ENCODE data around the gene KBTBD4.

KBTBD4 gene

DNA sequence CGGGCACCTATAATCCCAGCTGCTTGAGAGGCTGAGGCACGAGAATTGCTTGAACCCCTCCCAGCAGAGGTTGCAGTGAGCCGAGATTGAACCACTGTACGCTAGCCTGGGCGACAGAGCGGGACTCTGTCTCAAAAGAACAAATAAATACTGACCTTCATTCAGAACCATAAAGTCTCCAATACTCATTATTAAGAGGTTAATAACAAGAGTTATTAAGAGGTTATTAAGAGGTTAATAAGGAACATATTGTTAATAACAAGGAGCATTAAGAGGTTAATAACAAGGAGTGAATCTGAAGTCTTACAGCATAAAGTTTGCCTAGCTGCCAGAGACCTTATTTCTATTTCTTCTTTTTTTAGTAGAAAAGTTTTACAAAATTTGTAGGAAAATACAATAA is 33.5 kb downstream of the KBTBD4 start:
- TF ChIP-seq, protein P1, sequence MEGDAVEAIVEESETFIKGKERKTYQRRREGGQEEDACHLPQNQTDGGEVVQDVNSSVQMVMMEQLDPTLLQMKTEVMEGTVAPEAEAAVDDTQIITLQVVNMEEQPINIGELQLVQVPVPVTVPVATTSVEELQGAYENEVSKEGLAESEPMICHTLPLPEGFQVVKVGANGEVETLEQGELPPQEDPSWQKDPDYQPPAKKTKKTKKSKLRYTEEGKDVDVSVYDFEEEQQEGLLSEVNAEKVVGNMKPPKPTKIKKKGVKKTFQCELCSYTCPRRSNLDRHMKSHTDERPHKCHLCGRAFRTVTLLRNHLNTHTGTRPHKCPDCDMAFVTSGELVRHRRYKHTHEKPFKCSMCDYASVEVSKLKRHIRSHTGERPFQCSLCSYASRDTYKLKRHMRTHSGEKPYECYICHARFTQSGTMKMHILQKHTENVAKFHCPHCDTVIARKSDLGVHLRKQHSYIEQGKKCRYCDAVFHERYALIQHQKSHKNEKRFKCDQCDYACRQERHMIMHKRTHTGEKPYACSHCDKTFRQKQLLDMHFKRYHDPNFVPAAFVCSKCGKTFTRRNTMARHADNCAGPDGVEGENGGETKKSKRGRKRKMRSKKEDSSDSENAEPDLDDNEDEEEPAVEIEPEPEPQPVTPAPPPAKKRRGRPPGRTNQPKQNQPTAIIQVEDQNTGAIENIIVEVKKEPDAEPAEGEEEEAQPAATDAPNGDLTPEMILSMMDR (IDR thresholded peaks at IDR 0.05; ENCODE audit: low read depth, low read length) = no peak

DNA sequence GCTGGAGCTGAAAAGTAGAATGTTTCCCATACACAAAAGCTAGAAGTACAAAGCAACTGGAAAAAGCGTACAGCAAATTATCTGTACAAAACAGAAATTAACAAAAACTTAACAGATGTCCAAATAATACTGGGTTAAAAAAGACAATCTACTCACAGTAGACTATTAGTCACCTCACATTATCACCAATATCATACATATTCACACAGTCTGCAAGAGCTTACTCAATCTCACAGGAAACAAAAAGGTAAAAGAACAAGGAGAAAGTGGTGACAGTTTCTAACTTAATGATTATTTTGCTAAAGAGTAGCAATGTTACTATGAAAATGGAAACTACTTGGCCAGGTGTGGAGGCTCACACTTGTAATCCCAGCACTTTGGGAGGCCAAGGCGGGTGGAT is 37.7 kb downstream of the KBTBD4 start:
- TF ChIP-seq, protein P1 (IDR thresholded peaks at IDR 0.05; ENCODE audit: low read depth, low read length) = no peak
- H3K4me3 ChIP-seq (ENCODE audit: low read depth, low read length) = no peak overlapping the region

More for the DNA sequence above, 33.5 kb downstream of the KBTBD4 start:
- H3K4me3 ChIP-seq (ENCODE audit: low read depth, low read length) = no peak overlapping the region

DNA sequence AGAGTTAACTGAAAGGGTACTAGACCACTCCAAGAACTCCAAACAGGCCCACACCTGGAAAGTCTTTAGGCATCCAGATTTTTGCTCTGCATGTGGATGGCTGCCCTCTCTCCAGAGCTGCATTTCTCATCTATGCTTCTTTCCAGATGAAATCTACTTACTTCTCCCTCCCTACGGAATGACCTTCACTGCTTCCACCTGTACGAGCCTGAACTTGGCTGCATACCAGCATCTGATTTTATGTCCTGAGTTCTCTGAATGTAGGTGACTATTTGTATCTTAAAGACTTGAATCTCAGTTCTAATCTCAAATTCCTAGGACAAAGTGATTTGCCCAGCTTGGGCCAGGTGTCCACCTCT is 39.1 kb downstream of the KBTBD4 start:
- TF ChIP-seq, protein P1 (IDR thresholded peaks at IDR 0.05; ENCODE audit: low read depth, low read length) = no peak
- no peak overlapping the region for H3K4me3 ChIP-seq (ENCODE audit: low read depth, low read length)

DNA sequence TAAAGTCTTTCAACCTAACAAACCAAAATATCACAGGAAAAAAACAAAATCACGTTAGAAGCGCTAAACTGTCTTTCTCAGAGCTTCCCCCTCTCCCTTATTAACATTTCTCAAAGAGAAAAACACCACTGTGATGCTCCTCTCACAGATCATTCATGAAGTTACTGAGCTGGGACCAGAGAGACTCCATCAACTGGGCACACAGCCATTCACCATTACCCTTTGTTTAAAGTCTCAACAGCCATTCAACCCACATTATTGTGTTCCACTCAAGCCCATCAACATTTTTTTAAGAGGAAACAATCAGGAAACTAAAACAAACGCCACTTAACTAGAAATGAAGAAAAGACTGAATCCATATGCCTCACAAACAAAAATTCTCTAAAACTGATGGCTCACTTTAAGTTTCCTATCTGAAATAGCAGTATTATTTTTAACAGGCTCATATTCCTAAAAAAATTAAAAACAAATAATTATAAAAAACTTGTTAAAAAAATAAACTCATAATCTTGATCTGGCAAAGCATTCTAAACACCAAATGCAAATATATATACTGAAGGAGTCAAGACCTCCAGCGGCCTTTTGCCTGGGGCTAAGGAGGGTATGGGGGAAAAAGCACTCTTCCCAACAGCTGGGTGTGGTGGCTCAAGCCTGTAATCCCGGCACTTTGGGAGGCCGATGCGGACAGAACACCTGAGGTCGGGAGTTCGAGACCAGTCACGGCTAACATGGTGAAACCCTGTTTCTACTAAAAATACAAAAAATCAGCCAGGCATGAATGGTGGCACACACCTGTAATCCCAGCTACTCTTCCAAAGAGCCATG is 39.8 kb downstream of the KBTBD4 start:
- H3K4me3 ChIP-seq (ENCODE audit: low read depth, low read length) = no peak overlapping the region

DNA sequence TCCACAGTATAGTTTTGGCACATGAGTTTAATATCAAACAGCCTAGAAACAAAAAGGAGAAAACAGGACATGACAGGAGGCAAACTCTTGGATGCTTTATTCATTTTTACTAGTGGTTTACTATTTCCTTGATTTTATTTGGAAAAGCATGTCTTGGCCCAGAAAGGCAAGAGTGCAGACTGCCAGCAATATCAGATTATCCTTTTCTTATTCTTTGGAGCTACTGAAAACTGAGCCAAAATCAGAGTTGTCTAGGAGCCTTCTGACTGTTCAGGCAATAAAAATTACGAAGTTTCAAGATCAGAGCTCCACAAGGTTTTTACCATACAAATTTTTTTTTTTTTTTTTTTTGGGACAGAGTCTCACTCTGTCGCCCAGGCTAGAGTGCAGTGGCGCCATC is 41.9 kb downstream of the KBTBD4 start:
- TF ChIP-seq, protein P1 (IDR thresholded peaks at IDR 0.05; ENCODE audit: low read depth, low read length) = no peak
- H3K4me3 ChIP-seq (ENCODE audit: low read depth, low read length) = no peak overlapping the region

More for the DNA sequence above, 39.8 kb downstream of the KBTBD4 start:
- TF ChIP-seq, protein P1 (IDR thresholded peaks at IDR 0.05; ENCODE audit: low read depth, low read length) = no peak

DNA sequence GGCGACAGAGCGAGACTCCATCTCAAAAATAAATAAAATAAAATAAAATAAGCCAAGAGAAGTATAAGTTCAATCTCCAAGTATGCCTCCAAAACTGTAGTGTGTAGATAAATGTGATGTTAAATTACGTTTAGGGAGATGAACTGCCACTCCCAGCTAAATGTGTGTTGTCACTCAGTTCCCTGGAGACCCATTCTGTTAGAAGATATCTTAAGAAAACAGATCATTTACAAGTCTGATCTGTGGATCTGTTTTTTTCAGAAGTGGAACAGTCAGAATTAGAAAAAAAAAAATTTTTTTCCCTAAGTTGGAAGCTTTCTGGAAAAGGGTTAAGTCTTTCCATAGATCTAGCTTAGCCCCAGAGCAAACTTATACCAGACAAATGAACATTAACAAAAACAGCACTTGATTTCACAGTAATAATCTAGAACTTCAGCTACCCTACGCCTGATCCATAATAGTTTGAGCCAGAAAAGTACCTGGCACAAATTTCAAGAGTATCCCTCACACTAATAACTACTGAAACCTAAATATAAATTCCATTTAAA is 44.0 kb downstream of the KBTBD4 start:
- TF ChIP-seq, protein P1 (IDR thresholded peaks at IDR 0.05; ENCODE audit: low read depth, low read length) = no peak
- no peak overlapping the region for H3K4me3 ChIP-seq (ENCODE audit: low read depth, low read length)

DNA sequence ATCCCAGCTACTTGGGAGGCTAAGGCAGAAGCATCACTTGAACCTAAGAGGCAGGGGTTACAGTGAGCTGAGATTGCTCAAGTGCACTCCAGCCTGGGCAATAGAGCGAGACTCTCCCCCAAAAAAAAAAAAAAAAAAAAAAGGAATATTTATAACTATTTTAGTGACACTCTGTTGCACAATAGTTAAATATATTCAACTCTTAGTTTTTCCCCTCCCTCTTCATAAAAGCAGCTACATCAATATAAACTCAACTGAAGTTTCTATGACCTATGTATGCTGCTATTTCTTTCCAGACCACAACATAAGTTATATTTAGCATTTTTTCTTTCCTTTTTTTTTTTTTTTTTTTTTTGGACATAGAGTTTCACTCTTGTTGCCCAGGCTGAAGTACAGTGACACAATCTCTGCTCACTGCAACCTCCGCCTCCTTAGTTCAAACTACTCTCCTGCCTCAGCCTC is 45.0 kb downstream of the KBTBD4 start:
- H3K4me3 ChIP-seq (ENCODE audit: low read depth, low read length) = no peak overlapping the region

More for the DNA sequence above, 45.0 kb downstream of the KBTBD4 start:
- TF ChIP-seq, protein P1 (IDR thresholded peaks at IDR 0.05; ENCODE audit: low read depth, low read length) = no peak

Data from WI38 (cell line).